Heart left ventricle (tissue), 16 donors: ENCODE measurements around the gene UVRAG. TPM values are rescaled to one million over a fixed set of nuclear protein-coding genes. Genes with fewer than 3 reads are reported as not detected.
A peak's percentile ranks its signal among the peaks of the same experiment; 100 is the strongest.

Experiments
- ATAC-seq, 4 donors: fragments of 200-7000 bp; cut with Tn5 transposase; one replicate each; pipeline ENCODE4 v1.9.1; 2020 to 2022; ENCODE audit warnings: moderate library complexity in 4 of 4, mild to moderate bottlenecking in 3 of 4, moderate number of reproducible peaks in 1 of 4
- DNase-seq, 5 donors: peaks; one replicate each; pipeline ENCODE4 v3.0.0-alpha.2; 2020
- H3K27ac ChIP-seq, 12 donors: fragments of 200-600 bp; sonication (generic) in 4 of 12; one replicate each; pipeline versions ENCODE4 v1.5.0 to v1.8.0; 2016 to 2022; ENCODE audit warnings: mild to moderate bottlenecking in 2 of 12
- H3K27me3 ChIP-seq, 9 donors: fragments of 200-600 bp; sonication (generic) in 2 of 9; one replicate each; pipeline versions ENCODE4 v1.5.1 to v1.8.0; 2016 to 2022; ENCODE audit warnings: mild to moderate bottlenecking in 3 of 9
- H3K36me3 ChIP-seq, 9 donors: fragments of 200-600 bp; sonication (generic) in 2 of 9; one replicate each; pipeline versions ENCODE4 v1.5.0 to v1.8.0; 2018 to 2022; ENCODE audit warnings: mild to moderate bottlenecking in 2 of 9
- H3K4me1 ChIP-seq, 12 donors: fragments of 200-600 bp; sonication (generic) in 4 of 12; one replicate each; pipeline versions ENCODE4 v1.5.0 to v1.8.0; 2016 to 2022; ENCODE audit warnings: mild to moderate bottlenecking in 3 of 12
- H3K4me3 ChIP-seq, 12 donors: fragments of 200-600 bp; sonication (generic) in 4 of 12; one replicate each; pipeline versions ENCODE4 v1.5.0 to v1.8.0; 2017 to 2022; ENCODE audit warnings: mild to moderate bottlenecking in 9 of 12, moderate library complexity in 4 of 12
- H3K9me3 ChIP-seq, 12 donors: fragments of 200-600 bp; sonication (generic) in 4 of 12; one replicate each; pipeline versions ENCODE4 v1.5.0 to v1.8.0; 2016 to 2022; ENCODE audit warnings: mild to moderate bottlenecking in 1 of 12
- CTCF ChIP-seq, 12 donors: fragments of 200-600 bp; sonication (generic) in 4 of 12; IDR thresholded peaks; one replicate each; pipeline versions ENCODE4 v1.5.0 to v1.8.0; 2018 to 2022; ENCODE audit warnings: antibody characterized with exemption in 12 of 12, mild to moderate bottlenecking in 5 of 12
- POLR2A ChIP-seq, 2 donors: fragments of 450-650 bp; IDR thresholded peaks; one replicate each; pipeline ENCODE4 v1.6.1; 2017; ENCODE audit warnings: antibody characterized with exemption in 2 of 2, mild to moderate bottlenecking in 2 of 2, moderate library complexity in 2 of 2
- WGBS, 4 donors: extraction: QIAGEN DNeasy Blood & Tissue Kit in 2 of 4; methylation state at CpG; one replicate each; pipeline versions ENCODE4 v1.1.5 to v1.1.7; 2013 to 2018; 5-methylcytosine and 5-hydroxymethylcytosine counted together
- intact Hi-C, 10 donors: fragments of 100-400 bp; cut with DNase I; formaldehyde crosslinking; loops; one replicate each; pipeline versions ENCODE4 v1.11.1 to v1.14.2; 2022
- polyA plus RNA-seq, 2 donors: library from polyadenylated mRNA; stranded (reverse); fragments of 200-250 nt; gene quantifications; one replicate each; pipeline ENCODE4 v1.2.3, GENCODE V29; 2013
- total RNA-seq, 9 donors: library from RNA; depleted of rRNA in 2 of 9; stranded (reverse); fragments of >200 nt in 2 of 9; fragmentation: NEBNext Ultra II Directional in 3 of 9; extraction: Animal tissue kit (Norgen Biotek cat#: 25700) in 3 of 9; gene quantifications; one replicate each; pipeline versions ENCODE4 v1.1.0 to v1.2.4, GENCODE V29; 2016 to 2023
- donor health status: ischemic (EF 13 %, LVEDD 7.1; RV severe dilation, severe dysfunction).
- donor health status: healthy with polysubstance abuse.
- donor health status: DM: no; HTN: yes; CAD: no.
- donor health status: DM: no; HTN: no; CAD: no.
- donor health status: ischemic (EF 25% LVEDD 6.9; RV normal size, moderate dysfunction).
- donor health status: ischemic (EF 25% LVEDD 5.7; RV mildly dilated, moderate dysfunction).
- donor health status: healthy.
- donor health status: DM: yes; HTN: yes; CAD: no.
- donor health status: ischemic (EF 35%, LVEDD 5.7; RV mildly dilated, moderate dysfunction).
- donor health status: nonischemic (EF 11% LVEDD 7.7; RV severe dilation, severe dysfunction).
- donor health status: DM: yes; HTN: yes; CAD: no.
- donor health status: PGD.
- donor health status: ischemic (EF 29% LVEDD 5.4; RV normal size, mild dysfunction).
- donor health status: nonischemic (EF 23%, LVEDD 6.1; RV moderate dilation, normal function).

Gene UVRAG
- total and polyA plus RNA-seq, 11 donors: 4.5 to 22.6 (median 15.0) TPM

DNA sequence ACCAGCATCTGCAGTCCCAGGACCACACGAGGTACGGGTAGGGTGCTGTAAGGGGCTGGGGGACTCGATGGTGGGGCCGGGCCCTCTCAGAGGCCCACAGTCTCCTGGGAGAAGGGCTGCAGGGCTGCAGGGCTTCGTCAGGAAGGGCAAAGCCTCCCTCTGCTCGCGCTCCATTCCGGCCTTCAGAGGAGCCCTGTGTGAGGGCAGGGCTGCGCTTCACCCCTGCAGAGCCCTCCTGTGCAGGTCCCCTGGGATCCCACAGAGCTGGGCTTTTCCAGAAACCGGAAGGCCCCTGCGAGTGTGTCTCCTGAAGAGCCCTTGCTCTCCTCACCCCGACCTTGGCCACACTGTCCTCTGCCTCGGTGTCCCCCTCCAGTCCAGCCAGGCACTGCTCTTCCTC, 364.1 kb downstream of the UVRAG start:
- no peak overlapping the region for H3K4me3 ChIP-seq
- WGBS, 4 donors: 77 to 90% (median 87%) methylated on average over 7 to 13 of the region's 13 CpGs
- intact Hi-C loops: no loop called here
- DNase-seq (no peak), ATAC-seq (no peak)
- no peak overlapping the region for H3K27ac ChIP-seq
- H3K36me3 ChIP-seq: no peaks in the 10 kb centered on the region
- H3K4me1 ChIP-seq: peaks cover 0 to 3% (median under 1%) of the 10 kb centered on the region in 12 donors
- H3K9me3 ChIP-seq: no peaks in the 10 kb centered on the region
- H3K27me3 ChIP-seq: no peaks in the 10 kb centered on the region
- TF ChIP-seq POLR2A (IDR thresholded peaks at IDR 0.05): no peak
- no peak for TF ChIP-seq CTCF (IDR thresholded peaks at IDR 0.05)

GRCh38 chr11:76181371-76181770, 366.4 kb downstream of the UVRAG start:
- Histone ChIP-seq H3K36me3 (no peaks in the 10 kb centered on the region), H3K4me1 (peaks cover 0 to 25% (median 16%) of the 10 kb centered on the region in 12 donors), H3K27ac (no peak overlapping the region), H3K9me3 (no peaks in the 10 kb centered on the region), H3K4me3 (no peak overlapping the region), H3K27me3 (no peaks in the 10 kb centered on the region)
- TF ChIP-seq CTCF (IDR thresholded peaks at IDR 0.05) (no peak), POLR2A (IDR thresholded peaks at IDR 0.05) (no peak)
- intact Hi-C loops: no loop called here
- WGBS, 4 donors: 96 to 99% (median 97%) methylated on average over 9 to 15 of the region's 15 CpGs
- ATAC-seq (no peak), DNase-seq (no peak)

GRCh38 chr11:76184551-76184993, 369.6 kb downstream of the UVRAG start:
- H3K9me3 ChIP-seq: no peaks in the 10 kb centered on the region
- peak in 3 of 4 donors; percentile 20 to 63 (median 27) for ATAC-seq
- H3K27me3 ChIP-seq: no peaks in the 10 kb centered on the region
- peak overlapping the region in 10 of 12 donors; percentile 23 to 68 (median 48) for H3K27ac ChIP-seq
- H3K4me1 ChIP-seq: peaks cover 0 to 36% (median 25%) of the 10 kb centered on the region in 12 donors
- DNase-seq: no peak
- 41 to 57% (median 48%) methylated on average over 3 to 7 of the region's 7 CpGs for WGBS, 4 donors
- H3K4me3 ChIP-seq: no peak overlapping the region
- peaks cover 0 to 3% (median 0%) of the 10 kb centered on the region in 9 donors for H3K36me3 ChIP-seq
- intact Hi-C loops: no loop called here
- no peak for TF ChIP-seq CTCF (IDR thresholded peaks at IDR 0.05)
- TF ChIP-seq POLR2A (IDR thresholded peaks at IDR 0.05): no peak

DNA sequence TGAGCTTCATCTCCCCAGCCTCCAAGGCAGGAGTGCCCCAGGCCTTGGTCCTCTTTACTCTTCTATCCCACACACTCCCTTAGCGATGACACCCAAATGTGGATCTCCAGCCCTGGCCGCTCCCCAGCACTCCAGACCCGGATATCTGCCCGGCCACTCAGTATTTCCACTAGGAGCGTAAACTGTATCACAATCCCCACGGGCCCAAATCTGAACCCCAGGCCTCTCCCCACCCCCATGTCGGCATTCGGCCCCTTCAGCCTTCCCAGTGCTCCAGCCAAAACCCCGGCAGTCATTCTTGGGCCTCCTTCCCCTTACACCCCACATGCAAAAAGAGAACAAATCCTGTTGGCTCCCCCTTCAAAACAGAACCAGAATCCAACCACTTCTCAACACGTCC, 370.5 kb downstream of the UVRAG start:
- 68 to 85% (median 76%) methylated on average over 10 of the region's 10 CpGs for WGBS, 4 donors
- peak overlapping the region in 7 of 12 donors; percentile 41 to 68 (median 59) for H3K27ac ChIP-seq
- H3K27me3 ChIP-seq: no peaks in the 10 kb centered on the region
- ATAC-seq: peak in 1 of 4 donors; percentile 9
- peaks cover 0 to 40% (median 25%) of the 10 kb centered on the region in 12 donors for H3K4me1 ChIP-seq
- H3K36me3 ChIP-seq: peaks cover 0 to 3% (median 0%) of the 10 kb centered on the region in 9 donors
- no peak overlapping the region for H3K4me3 ChIP-seq
- TF ChIP-seq POLR2A (IDR thresholded peaks at IDR 0.05) (no peak), CTCF (IDR thresholded peaks at IDR 0.05) (no peak)
- DNase-seq: peak in 1 of 5 donors; percentile 27
- intact Hi-C loops: no loop called here
- no peaks in the 10 kb centered on the region for H3K9me3 ChIP-seq
